ENCODE results near the gene TANGO6. TPM values are rescaled to one million over a fixed set of nuclear protein-coding genes. Genes with fewer than 3 reads are reported as not detected.

TANGO6 gene
- total and polyA plus RNA-seq, 2 of the 8 experiments (the other 6 are each of a cell fraction or from before 2014, with no cell fraction given) = 5.0 to 19.5 TPM

- no peak for TF ChIP-seq RXRA (IDR thresholded peaks at IDR 0.05; ENCODE audit: insufficient read depth, low read depth, low read length)
- no peak for TF ChIP-seq HDAC2 (IDR thresholded peaks at IDR 0.05; ENCODE audit: borderline replicate concordance in 1 of 2, low read depth in 2 of 2, low read length in 2 of 2)
- TF ChIP-seq KDM5A (IDR thresholded peaks at IDR 0.05; ENCODE audit: low read length) = no peak
Measured at GRCh38 chr16:69017036-69017783, 173.9 kb downstream of the TANGO6 start (continued).
